GM12878 (cell line): ENCODE data around the gene RETREG3. TPM values are rescaled to one million over a fixed set of nuclear protein-coding genes. Genes with fewer than 3 reads are reported as not detected.

ENCODE experiments used
- ATAC-seq: fragments of 200-7000 bp; cut with Tn5 transposase; 3 replicates; pipeline ENCODE4 v1.9.1; 2020; ENCODE audit warnings: mild to moderate bottlenecking, moderate library complexity
- BruUV-seq: library from RNA; stranded (reverse); fragments of 400-500 nt; replicated peaks from 2 replicates; lab custom pipeline; 2021; lab: Mats Ljungman, UMichigan
- CTCF ChIA-PET: fragments of 300-600 bp; sonication (Branson Sonifier 250); formaldehyde crosslinking; extraction: SDS; loops from one replicate; lab custom pipeline; 2021; ENCODE audit warnings: inconsistent platforms; lab: Yijun Ruan, JAX
- POLR2A ChIA-PET: fragments of 350-600 bp; formaldehyde crosslinking; extraction: SDS; loops from one replicate; lab custom pipeline; 2021; ENCODE audit warnings: inconsistent platforms; lab: Charles Lee
- RAD21 ChIA-PET: fragments of 300-600 bp; sonication (Branson Sonifier 250); formaldehyde crosslinking; loops from one replicate; lab custom pipeline; 2023; ENCODE audit warnings: antibody characterized with exemption; ENCODE audit not compliant: unreplicated experiment; lab: Charles Lee
- SMC1A ChIA-PET: fragments of 300-600 bp; sonication (Branson Sonifier 250); formaldehyde crosslinking; loops from one replicate; lab custom pipeline; 2023; ENCODE audit not compliant: unreplicated experiment, uncharacterized antibody; lab: Charles Lee
- DNase-seq: peaks from one replicate; pipeline ENCODE4 v3.0.0-alpha.2; 2011; ENCODE audit warnings: low read depth, low spot score
- FAIRE-seq: peaks from 3 replicates; lab custom pipeline; 2011; peaks lifted over from hg19 to GRCh38; lab: Jason Lieb, UNC
- H2AFZ ChIP-seq: 2 replicates; pipeline ENCODE4 v1.6.0; 2011; ENCODE audit warnings: low read depth, low read length, control low read depth; ENCODE audit not compliant: control insufficient read depth
- H3K27ac ChIP-seq: 2 replicates; pipeline ENCODE4 v1.5.1; 2011; ENCODE audit warnings: control low read depth; ENCODE audit not compliant: control insufficient read depth, insufficient read depth
- H3K27me3 ChIP-seq, 2 experiments: replicated peaks in 1 of 2; 2 replicates each; pipeline versions ENCODE4 v1.6.0 to v1.6.1; 2011; ENCODE audit warnings: low read length in 1 of 2; ENCODE audit not compliant: control insufficient read depth in 2 of 2, insufficient read depth in 2 of 2
- H3K36me3 ChIP-seq, 2 experiments: 2 replicates each; pipeline ENCODE4 v1.5.1; 2011; ENCODE audit warnings: low read length in 1 of 2; ENCODE audit not compliant: control insufficient read depth in 2 of 2, insufficient read depth in 2 of 2
- H3K4me1 ChIP-seq: 2 replicates; pipeline ENCODE4 v1.6.1; 2011; ENCODE audit warnings: mild to moderate bottlenecking, low read length, moderate library complexity, mixed read lengths; ENCODE audit not compliant: control insufficient read depth, insufficient read depth
- H3K4me2 ChIP-seq: 2 replicates; pipeline ENCODE4 v1.6.0; 2011; ENCODE audit warnings: control low read depth; ENCODE audit not compliant: control insufficient read depth, insufficient read depth
- H3K4me3 ChIP-seq: fragments of 200-600 bp; sonication (generic); 2 replicates; pipeline ENCODE4 v1.5.1; 2016
- H3K79me2 ChIP-seq: 2 replicates; pipeline ENCODE4 v1.6.0; 2011; ENCODE audit warnings: low read length; ENCODE audit not compliant: control insufficient read depth, insufficient read depth
- H3K9ac ChIP-seq: 2 replicates; pipeline ENCODE4 v1.8.0; 2011; ENCODE audit warnings: low read length, control low read depth, mixed read lengths; ENCODE audit not compliant: control insufficient read depth, insufficient read depth
- H3K9me3 ChIP-seq: replicated peaks from 3 replicates; pipeline ENCODE4 v1.5.1; 2011; ENCODE audit warnings: mild to moderate bottlenecking, low read length; ENCODE audit not compliant: control insufficient read depth, insufficient read depth
- H4K20me1 ChIP-seq: 2 replicates; pipeline ENCODE4 v1.6.0; 2011; ENCODE audit not compliant: control insufficient read depth, insufficient read depth
- BCL11A ChIP-seq: IDR thresholded peaks from 2 replicates; pipeline ENCODE4 v1.6.1; 2011; ENCODE audit warnings: low read depth, low read length
- CHD4 ChIP-seq: fragments of 200-600 bp; sonication (generic); IDR thresholded peaks from 2 replicates; pipeline ENCODE4 v1.6.1; 2016; ENCODE audit warnings: mild to moderate bottlenecking
- DPF2 ChIP-seq: fragments of 450-650 bp; IDR thresholded peaks from 2 replicates; pipeline ENCODE4 v1.6.1; 2017; ENCODE audit warnings: mild to moderate bottlenecking
- EZH2 ChIP-seq: IDR thresholded peaks from 2 replicates; pipeline ENCODE4 v1.6.1; 2012; ENCODE audit warnings: low read depth, mild to moderate bottlenecking, control low read depth, inconsistent platforms, low read length, borderline replicate concordance; ENCODE audit not compliant: control insufficient read depth
- MTA3 ChIP-seq: IDR thresholded peaks from 2 replicates; pipeline ENCODE4 v1.6.1; 2012; ENCODE audit warnings: low read length, inconsistent platforms, borderline replicate concordance
- PAX5 ChIP-seq: IDR thresholded peaks from 2 replicates; pipeline ENCODE4 v1.6.1; 2011; ENCODE audit warnings: low read depth, low read length, borderline replicate concordance
- WGBS: methylation state at CpG from one replicate; pipeline ENCODE4 v1.1.6; 2016; ENCODE audit warnings: low lambda C conversion rate; ENCODE audit not compliant: insufficient replicate concordance, insufficient coverage; ENCODE audit errors: missing lambda C conversion rate; 5-methylcytosine and 5-hydroxymethylcytosine counted together
- in situ Hi-C: fragments of 300-500 bp; cut with MboI; formaldehyde crosslinking; loops from 9 replicates; pipeline ENCODE4 v1.14.3; 2018; ENCODE audit warnings: mixed read lengths
- intact Hi-C: fragments of 100-400 bp; cut with micrococcal nuclease; formaldehyde crosslinking; loops from one replicate; pipeline ENCODE4 v1.14.2; 2022; ENCODE audit not compliant: unreplicated experiment
- polyA plus RNA-seq, 11 experiments: library from polyadenylated mRNA; depleted of rRNA in 4 of 11; unstranded in 6 of 11; stranded (reverse) in 5 of 11; fragments of >200 nt; fragmentation: Nextera tagmentation in 4 of 11; fragmentation: Illumina TruSeq in 1 of 11; extraction: Ambion mirVana in 4 of 11; extraction: Trizol in 1 of 11; gene quantifications; 1 replicate in 1 of 11; 2 replicates in 10 of 11; pipeline versions ENCODE4 v1.2.1 to v1.2.3, GENCODE V29; 2011 to 2016; ENCODE audit warnings: inconsistent platforms in 2 of 11, missing spikeins in 2 of 11, low read depth in 1 of 11
- total RNA-seq, 4 experiments: library from RNA; depleted of rRNA in 3 of 4; stranded (reverse); fragments of >200 nt in 3 of 4; fragmentation: Illumina TruSeq in 1 of 4; extraction: Trizol in 1 of 4; gene quantifications; 2 replicates each; pipeline versions ENCODE4 v1.2.1 to v1.2.3, GENCODE V29; 2013 to 2021
- TF ChIP-seq, protein P1 (sequence below): fragments of 150-350 bp; IDR thresholded peaks from 2 replicates; pipeline ENCODE4 v1.6.1; 2016; ENCODE audit warnings: low read depth, low read length
- TF ChIP-seq, protein P2 (sequence below): IDR thresholded peaks from 2 replicates; pipeline ENCODE4 v1.6.1; 2011; ENCODE audit warnings: low read depth, mild to moderate bottlenecking, low read length, moderate library complexity, borderline replicate concordance; ENCODE audit errors: extremely low read depth
- TF ChIP-seq, protein P3 (sequence below): fragments of 450-650 bp; IDR thresholded peaks from 2 replicates; pipeline ENCODE4 v1.6.1; 2017; ENCODE audit warnings: antibody characterized with exemption, mild to moderate bottlenecking, moderate library complexity
- TF ChIP-seq, protein P4 (sequence below): fragments of 150-350 bp; IDR thresholded peaks from 2 replicates; pipeline ENCODE4 v1.6.1; 2014; ENCODE audit warnings: mild to moderate bottlenecking, low read depth, low read length

The RETREG3 gene
- total and polyA plus RNA-seq, 10 of the 15 experiments (the other 5 are each of a cell fraction or from before 2014, with no cell fraction given) = 7.0 to 50.6 (median 27.3) TPM

DNA sequence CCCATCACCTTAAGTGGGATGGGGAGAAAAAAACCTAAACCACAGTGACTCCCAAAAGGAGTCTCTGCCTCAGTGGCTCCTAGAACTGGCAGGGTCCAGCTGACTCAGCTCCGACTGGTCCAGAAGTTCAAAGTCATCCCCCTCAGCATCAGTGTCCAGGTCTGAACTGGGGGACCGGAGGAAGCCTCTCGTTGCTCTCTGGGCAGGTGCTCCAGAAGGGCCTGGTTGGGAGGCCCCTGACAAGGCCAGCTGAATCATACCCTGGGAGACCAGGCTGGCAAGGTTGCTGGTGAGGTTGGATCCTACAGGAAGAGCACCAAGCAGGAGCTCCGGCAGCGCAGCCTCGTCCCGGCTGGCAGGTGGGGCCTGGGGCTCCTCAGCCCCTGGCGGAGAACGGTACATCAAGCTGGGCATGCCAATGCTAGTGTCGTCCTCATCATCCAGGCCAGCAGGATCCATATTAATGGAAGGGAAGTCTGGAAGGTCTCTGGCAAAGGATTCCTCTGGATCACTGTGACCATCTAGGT lies 27.4 kb downstream of the RETREG3 start:
- H3K36me3 ChIP-seq = peaks cover 30 to 41% of the 10 kb centered on the region in 2 experiments
- no peak overlapping the region for H3K27ac ChIP-seq
- H4K20me1 ChIP-seq = no peaks in the 10 kb centered on the region
- H2AFZ ChIP-seq = no peak overlapping the region
- no peaks in the 10 kb centered on the region for H3K27me3 ChIP-seq
- FAIRE-seq (no peak), ATAC-seq (no peak), DNase-seq (no peak)
- SMC1A ChIA-PET = interaction anchor here (7.1 kb wide), 1 partner anchor 25 kb away, joined by 69 read pairs; the partner anchor contains the start of genes RETREG3 and TUBG1
- H3K4me2 ChIP-seq = no peak overlapping the region
- POLR2A ChIA-PET = interaction anchor here (6.5 kb wide), 1 partner anchor 97 kb away, joined by 120 read pairs; the partner anchor contains the start of gene PLEKHH3
- RAD21 ChIA-PET = interaction anchor here (0.8 to 4.6 kb wide), 3 partner anchors 36 to 179 kb away, joined by 3 to 55 read pairs (median 3); no protein-coding TSS in a partner anchor
- H3K9me3 ChIP-seq = no peaks in the 10 kb centered on the region
- no peak overlapping the region for H3K4me3 ChIP-seq
- in situ Hi-C loops (no loop called here), intact Hi-C loops (no loop called here)
- no peak overlapping the region for H3K9ac ChIP-seq
- TF ChIP-seq, protein P1, sequence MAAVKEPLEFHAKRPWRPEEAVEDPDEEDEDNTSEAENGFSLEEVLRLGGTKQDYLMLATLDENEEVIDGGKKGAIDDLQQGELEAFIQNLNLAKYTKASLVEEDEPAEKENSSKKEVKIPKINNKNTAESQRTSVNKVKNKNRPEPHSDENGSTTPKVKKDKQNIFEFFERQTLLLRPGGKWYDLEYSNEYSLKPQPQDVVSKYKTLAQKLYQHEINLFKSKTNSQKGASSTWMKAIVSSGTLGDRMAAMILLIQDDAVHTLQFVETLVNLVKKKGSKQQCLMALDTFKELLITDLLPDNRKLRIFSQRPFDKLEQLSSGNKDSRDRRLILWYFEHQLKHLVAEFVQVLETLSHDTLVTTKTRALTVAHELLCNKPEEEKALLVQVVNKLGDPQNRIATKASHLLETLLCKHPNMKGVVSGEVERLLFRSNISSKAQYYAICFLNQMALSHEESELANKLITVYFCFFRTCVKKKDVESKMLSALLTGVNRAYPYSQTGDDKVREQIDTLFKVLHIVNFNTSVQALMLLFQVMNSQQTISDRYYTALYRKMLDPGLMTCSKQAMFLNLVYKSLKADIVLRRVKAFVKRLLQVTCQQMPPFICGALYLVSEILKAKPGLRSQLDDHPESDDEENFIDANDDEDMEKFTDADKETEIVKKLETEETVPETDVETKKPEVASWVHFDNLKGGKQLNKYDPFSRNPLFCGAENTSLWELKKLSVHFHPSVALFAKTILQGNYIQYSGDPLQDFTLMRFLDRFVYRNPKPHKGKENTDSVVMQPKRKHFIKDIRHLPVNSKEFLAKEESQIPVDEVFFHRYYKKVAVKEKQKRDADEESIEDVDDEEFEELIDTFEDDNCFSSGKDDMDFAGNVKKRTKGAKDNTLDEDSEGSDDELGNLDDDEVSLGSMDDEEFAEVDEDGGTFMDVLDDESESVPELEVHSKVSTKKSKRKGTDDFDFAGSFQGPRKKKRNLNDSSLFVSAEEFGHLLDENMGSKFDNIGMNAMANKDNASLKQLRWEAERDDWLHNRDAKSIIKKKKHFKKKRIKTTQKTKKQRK = no peak
- TF ChIP-seq, protein P2, sequence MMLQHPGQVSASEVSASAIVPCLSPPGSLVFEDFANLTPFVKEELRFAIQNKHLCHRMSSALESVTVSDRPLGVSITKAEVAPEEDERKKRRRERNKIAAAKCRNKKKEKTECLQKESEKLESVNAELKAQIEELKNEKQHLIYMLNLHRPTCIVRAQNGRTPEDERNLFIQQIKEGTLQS = no peak
- TF ChIP-seq, protein P3, sequence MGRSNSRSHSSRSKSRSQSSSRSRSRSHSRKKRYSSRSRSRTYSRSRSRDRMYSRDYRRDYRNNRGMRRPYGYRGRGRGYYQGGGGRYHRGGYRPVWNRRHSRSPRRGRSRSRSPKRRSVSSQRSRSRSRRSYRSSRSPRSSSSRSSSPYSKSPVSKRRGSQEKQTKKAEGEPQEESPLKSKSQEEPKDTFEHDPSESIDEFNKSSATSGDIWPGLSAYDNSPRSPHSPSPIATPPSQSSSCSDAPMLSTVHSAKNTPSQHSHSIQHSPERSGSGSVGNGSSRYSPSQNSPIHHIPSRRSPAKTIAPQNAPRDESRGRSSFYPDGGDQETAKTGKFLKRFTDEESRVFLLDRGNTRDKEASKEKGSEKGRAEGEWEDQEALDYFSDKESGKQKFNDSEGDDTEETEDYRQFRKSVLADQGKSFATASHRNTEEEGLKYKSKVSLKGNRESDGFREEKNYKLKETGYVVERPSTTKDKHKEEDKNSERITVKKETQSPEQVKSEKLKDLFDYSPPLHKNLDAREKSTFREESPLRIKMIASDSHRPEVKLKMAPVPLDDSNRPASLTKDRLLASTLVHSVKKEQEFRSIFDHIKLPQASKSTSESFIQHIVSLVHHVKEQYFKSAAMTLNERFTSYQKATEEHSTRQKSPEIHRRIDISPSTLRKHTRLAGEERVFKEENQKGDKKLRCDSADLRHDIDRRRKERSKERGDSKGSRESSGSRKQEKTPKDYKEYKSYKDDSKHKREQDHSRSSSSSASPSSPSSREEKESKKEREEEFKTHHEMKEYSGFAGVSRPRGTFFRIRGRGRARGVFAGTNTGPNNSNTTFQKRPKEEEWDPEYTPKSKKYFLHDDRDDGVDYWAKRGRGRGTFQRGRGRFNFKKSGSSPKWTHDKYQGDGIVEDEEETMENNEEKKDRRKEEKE = no peak
- TF ChIP-seq PAX5 = no peak
- TF ChIP-seq CHD4 = no peak
- TF ChIP-seq MTA3 = no peak
- TF ChIP-seq, protein P4, sequence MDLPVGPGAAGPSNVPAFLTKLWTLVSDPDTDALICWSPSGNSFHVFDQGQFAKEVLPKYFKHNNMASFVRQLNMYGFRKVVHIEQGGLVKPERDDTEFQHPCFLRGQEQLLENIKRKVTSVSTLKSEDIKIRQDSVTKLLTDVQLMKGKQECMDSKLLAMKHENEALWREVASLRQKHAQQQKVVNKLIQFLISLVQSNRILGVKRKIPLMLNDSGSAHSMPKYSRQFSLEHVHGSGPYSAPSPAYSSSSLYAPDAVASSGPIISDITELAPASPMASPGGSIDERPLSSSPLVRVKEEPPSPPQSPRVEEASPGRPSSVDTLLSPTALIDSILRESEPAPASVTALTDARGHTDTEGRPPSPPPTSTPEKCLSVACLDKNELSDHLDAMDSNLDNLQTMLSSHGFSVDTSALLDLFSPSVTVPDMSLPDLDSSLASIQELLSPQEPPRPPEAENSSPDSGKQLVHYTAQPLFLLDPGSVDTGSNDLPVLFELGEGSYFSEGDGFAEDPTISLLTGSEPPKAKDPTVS = no peak
- TF ChIP-seq EZH2 = no peak
- no peak for TF ChIP-seq DPF2
- no peak for TF ChIP-seq BCL11A
- H3K79me2 ChIP-seq = peaks cover 19% of the 10 kb centered on the region
- BruUV-seq = no TSS peak
- WGBS = 97% methylated on average over 10 of the region's 10 CpGs
- CTCF ChIA-PET = interaction anchor here (0.7 to 9.8 kb wide), 5 partner anchors 37 to 182 kb away, joined by 3 to 239 read pairs (median 3); partner anchors contain the start of genes CCR10 and PLEKHH3
- H3K4me1 ChIP-seq = peaks cover 35% of the 10 kb centered on the region
